Gastrocnemius medialis (tissue), 4 donors: Measurements from ENCODE around the gene ERRFI1. TPM values are rescaled to one million over a fixed set of nuclear protein-coding genes. Genes with fewer than 3 reads are reported as not detected.

Experiments
- ATAC-seq, 2 donors: fragments of 150-250 bp; one replicate each; pipeline ENCODE4 v1.9.1; 2016
- DNase-seq, 2 donors: peaks; one replicate each; pipeline ENCODE4 v3.0.0-alpha.2; 2019
- H3K27ac ChIP-seq, 4 donors: fragments of 200-600 bp; sonication (generic); 1 replicate in 1 of 4; 2 replicates in 3 of 4; pipeline ENCODE4 v1.5.1; 2016 to 2018; ENCODE audit warnings: mild to moderate bottlenecking in 2 of 4, moderate library complexity in 1 of 4
- H3K27me3 ChIP-seq, 3 donors: fragments of 200-600 bp; sonication (generic) in 2 of 3; 1 replicate in 1 of 3; 2 replicates in 2 of 3; pipeline versions ENCODE4 v1.5.1 to v1.6.0; 2016 to 2019; ENCODE audit warnings: mild to moderate bottlenecking in 1 of 3, moderate library complexity in 1 of 3
- H3K36me3 ChIP-seq, 2 donors: fragments of 200-600 bp; sonication (generic) in 1 of 2; one replicate each; pipeline ENCODE4 v1.5.1; 2017 to 2018
- H3K4me1 ChIP-seq, 2 donors: fragments of 200-600 bp; sonication (generic) in 1 of 2; one replicate each; pipeline ENCODE4 v1.5.1; 2016 to 2017; ENCODE audit warnings: mild to moderate bottlenecking in 2 of 2
- H3K4me3 ChIP-seq, 4 donors: fragments of 200-600 bp; sonication (generic) in 3 of 4; 1 replicate in 1 of 4; 2 replicates in 3 of 4; pipeline ENCODE4 v1.5.1; 2016 to 2019; ENCODE audit warnings: mild to moderate bottlenecking in 2 of 4
- H3K9me3 ChIP-seq, 3 donors: fragments of 200-600 bp; sonication (generic) in 2 of 3; 1 replicate in 1 of 3; 2 replicates in 2 of 3; pipeline ENCODE4 v1.5.1; 2016 to 2019
- POLR2A ChIP-seq, 2 donors: fragments of 450-650 bp; IDR thresholded peaks; one replicate each; pipeline ENCODE4 v1.6.1; 2017; ENCODE audit warnings: antibody characterized with exemption in 2 of 2, mild to moderate bottlenecking in 2 of 2, moderate library complexity in 2 of 2
- in situ Hi-C, 4 donors: fragments of 200-750 bp; cut with MboI; loops; one replicate each; pipeline versions ENCODE4 v1.15.0 to v1.8.0; 2017; ENCODE audit warnings: low sequenced_read_pairs in 4 of 4
- intact Hi-C: fragments of 100-400 bp; cut with DNase I; formaldehyde crosslinking; loops from one replicate; pipeline ENCODE4 v1.15.1; 2023; ENCODE audit warnings: low total_unique reads
- total RNA-seq, 4 donors: library from RNA; depleted of rRNA; stranded (reverse); fragments of >200 nt; gene quantifications; one replicate each; pipeline versions ENCODE4 v1.1.0 to v1.2.3, GENCODE V29; 2016
- TF ChIP-seq, protein P1 (sequence below), 5 experiments: fragments of 450-650 bp in 3 of 5; fragments of 200-600 bp in 2 of 5; sonication (generic) in 2 of 5; IDR thresholded peaks in 4 of 5; conservative IDR thresholded peaks in 1 of 5; 1 replicate in 4 of 5; 2 replicates in 1 of 5; pipeline ENCODE4 v1.5.1; 2016 to 2019; ENCODE audit warnings: antibody characterized with exemption in 5 of 5, mild to moderate bottlenecking in 3 of 5, moderate library complexity in 3 of 5

ERRFI1 gene
- total RNA-seq, 4 donors from 2014 or later: 184 to 644 (median 448) TPM

DNA sequence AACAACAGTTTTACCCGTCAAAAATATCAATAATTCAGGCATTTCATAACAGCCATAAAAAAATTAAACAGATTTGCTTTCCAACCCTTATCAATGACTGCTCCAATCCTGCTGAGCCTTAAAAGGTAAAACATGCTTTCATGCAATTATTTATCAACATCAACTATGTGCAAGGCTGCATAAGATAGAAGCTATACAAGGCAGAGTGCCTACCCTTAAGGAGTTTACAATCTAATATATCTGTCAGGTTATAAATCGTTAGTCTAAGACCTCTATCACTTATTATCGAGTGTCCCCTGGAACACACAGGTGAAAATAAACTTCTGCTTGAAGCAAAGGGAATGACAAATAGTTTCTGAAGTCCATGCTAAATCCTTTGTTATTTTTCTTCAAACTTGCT lies 1.8 kb downstream of the ERRFI1 start:
- TF ChIP-seq, protein P1, sequence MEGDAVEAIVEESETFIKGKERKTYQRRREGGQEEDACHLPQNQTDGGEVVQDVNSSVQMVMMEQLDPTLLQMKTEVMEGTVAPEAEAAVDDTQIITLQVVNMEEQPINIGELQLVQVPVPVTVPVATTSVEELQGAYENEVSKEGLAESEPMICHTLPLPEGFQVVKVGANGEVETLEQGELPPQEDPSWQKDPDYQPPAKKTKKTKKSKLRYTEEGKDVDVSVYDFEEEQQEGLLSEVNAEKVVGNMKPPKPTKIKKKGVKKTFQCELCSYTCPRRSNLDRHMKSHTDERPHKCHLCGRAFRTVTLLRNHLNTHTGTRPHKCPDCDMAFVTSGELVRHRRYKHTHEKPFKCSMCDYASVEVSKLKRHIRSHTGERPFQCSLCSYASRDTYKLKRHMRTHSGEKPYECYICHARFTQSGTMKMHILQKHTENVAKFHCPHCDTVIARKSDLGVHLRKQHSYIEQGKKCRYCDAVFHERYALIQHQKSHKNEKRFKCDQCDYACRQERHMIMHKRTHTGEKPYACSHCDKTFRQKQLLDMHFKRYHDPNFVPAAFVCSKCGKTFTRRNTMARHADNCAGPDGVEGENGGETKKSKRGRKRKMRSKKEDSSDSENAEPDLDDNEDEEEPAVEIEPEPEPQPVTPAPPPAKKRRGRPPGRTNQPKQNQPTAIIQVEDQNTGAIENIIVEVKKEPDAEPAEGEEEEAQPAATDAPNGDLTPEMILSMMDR (IDR thresholded peaks at IDR 0.05 in 4 of 5, conservative IDR thresholded peaks at IDR 0.05 in 1 of 5): no peak
- TF ChIP-seq POLR2A (IDR thresholded peaks at IDR 0.05): no peak
- Histone ChIP-seq H3K4me3 (peak overlapping the region; percentile 67 to 96 (median 81)), H3K36me3 (peaks cover 0 to 9% of the 10 kb centered on the region in 2 donors), H3K27ac (peak overlapping the region; percentile 29 to 94 (median 85)), H3K9me3 (no peaks in the 10 kb centered on the region), H3K4me1 (peaks cover 59 to 70% of the 10 kb centered on the region in 2 donors), H3K27me3 (no peaks in the 10 kb centered on the region)
- in situ Hi-C loops (loop anchor here in 1 of 4 donors (5.0 kb wide), 1 partner anchor 42 kb away; no protein-coding TSS in a partner anchor), intact Hi-C loops (no loop called here)
- no peak for DNase-seq
- no peak for ATAC-seq

DNA sequence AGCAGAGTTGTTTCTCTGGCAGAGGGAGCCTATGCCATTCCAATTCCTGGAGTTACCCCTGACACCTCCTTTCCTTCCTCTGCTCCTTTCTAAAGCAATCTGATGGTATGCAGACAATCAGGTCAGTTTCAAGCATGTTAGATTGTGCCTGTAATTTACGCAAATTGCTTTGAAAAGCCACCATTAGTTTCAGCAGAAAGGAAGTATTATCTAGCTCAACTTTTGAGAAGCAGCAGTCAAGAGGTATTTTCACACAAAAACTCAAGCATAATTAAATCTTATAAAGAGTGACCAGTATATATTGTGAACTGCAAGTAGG lies 2.2 kb downstream of the ERRFI1 start:
- no peak for ATAC-seq
- peak overlapping the region; percentile 67 to 96 (median 81) for H3K4me3 ChIP-seq

DNA sequence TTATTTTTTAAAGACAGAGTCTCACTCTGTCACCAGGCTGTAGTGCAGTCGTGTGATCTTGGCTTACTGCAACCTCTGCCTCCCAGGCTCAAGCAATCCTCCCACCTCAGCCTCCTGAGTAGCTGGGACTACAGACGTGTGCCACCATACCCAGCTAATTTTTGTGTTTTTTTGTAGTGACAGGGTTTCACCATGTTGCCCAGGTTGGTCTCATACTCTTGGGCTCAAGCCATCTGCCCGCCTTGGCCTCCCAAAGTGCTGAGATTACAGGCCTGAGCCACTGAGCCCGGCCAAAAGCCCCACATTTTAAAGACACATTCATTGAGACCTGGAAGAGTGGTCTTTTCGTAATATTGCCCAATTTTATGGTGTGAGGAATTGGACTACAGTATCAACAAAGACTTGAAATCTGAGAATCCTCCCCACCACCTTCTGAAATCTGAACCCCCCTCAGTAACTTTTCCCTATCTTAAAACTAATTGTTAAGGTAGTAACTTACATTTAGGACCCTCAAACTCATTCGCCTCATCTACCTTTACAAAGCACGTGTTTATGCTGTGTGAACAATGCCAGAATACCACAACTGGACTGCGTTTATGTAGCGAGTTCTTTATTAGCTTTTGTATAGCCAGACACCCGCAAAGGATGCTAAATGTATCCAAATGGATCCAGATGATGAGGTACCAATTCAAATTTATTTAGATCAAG lies 2.7 kb downstream of the ERRFI1 start:
- H3K36me3 ChIP-seq: peaks cover 0 to 9% of the 10 kb centered on the region in 2 donors
- H3K4me1 ChIP-seq: peaks cover 67 to 77% of the 10 kb centered on the region in 2 donors
- intact Hi-C loops: no loop called here
- H3K4me3 ChIP-seq: peak overlapping the region; percentile 67 to 96 (median 81)
- ATAC-seq (no peak), DNase-seq (no peak)
- peak overlapping the region; percentile 29 to 94 (median 85) for H3K27ac ChIP-seq
- H3K27me3 ChIP-seq: no peaks in the 10 kb centered on the region
- TF ChIP-seq POLR2A (IDR thresholded peaks at IDR 0.05): no peak
- TF ChIP-seq, protein P1 (IDR thresholded peaks at IDR 0.05 in 4 of 5, conservative IDR thresholded peaks at IDR 0.05 in 1 of 5): no peak
- no peaks in the 10 kb centered on the region for H3K9me3 ChIP-seq
- in situ Hi-C loops: loop anchor here in 1 of 4 donors (5.0 kb wide), 1 partner anchor 41 kb away; no protein-coding TSS in a partner anchor

More for the DNA sequence above, 2.2 kb downstream of the ERRFI1 start:
- Histone ChIP-seq H3K4me1 (peaks cover 63 to 74% of the 10 kb centered on the region in 2 donors), H3K27ac (peak overlapping the region; percentile 29 to 94 (median 85)), H3K36me3 (peaks cover 0 to 9% of the 10 kb centered on the region in 2 donors), H3K27me3 (no peaks in the 10 kb centered on the region), H3K9me3 (no peaks in the 10 kb centered on the region)
- no peak for TF ChIP-seq POLR2A (IDR thresholded peaks at IDR 0.05)
- TF ChIP-seq, protein P1 (IDR thresholded peaks at IDR 0.05 in 4 of 5, conservative IDR thresholded peaks at IDR 0.05 in 1 of 5): no peak
- no peak for DNase-seq
- in situ Hi-C loops: loop anchor here in 1 of 4 donors (5.0 kb wide), 1 partner anchor 42 kb away; no protein-coding TSS in a partner anchor
- intact Hi-C loops: no loop called here

DNA sequence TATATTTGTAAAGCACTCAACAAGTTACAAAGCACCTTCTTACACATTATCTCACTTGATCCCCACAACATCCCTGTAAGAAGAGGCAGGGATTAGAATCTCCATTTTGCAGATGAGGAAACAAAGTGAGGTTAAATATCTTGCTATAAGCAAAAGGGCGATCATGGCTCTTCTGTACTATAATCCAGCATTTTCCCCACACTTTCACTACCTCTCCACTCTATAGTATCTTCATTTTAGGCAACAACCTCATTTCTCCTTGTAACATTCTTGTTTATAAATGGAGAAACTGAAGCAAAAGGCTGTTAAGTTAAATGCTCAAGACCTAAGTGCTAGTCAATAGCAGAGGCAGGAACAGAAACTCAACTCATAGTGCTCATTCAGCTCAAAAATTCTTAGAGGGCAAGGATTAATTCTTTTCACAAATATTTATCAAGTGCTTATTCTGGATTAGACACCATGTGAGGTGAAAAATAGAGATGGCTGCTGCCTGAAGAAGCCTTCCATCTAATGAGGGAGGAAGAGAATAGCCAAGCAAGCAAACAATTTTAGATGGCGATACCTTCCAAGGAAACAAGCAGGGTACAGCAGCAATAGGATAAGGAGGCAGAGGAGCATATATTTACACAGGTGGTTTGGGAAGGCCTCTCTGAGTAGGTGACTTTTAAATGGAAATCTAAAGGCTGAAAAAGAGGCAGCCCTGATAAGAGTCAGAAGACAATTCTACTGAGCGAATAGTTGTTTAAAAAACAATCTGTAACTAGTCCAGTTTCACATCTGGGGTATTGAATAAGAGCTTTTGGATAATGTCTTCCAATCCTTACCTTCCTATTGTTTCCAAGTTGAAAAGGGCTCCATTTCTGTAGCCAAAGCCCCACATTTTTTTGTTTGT lies 3.5 kb downstream of the ERRFI1 start:
- intact Hi-C loops: no loop called here

More for the DNA sequence above, 3.5 kb downstream of the ERRFI1 start:
- Histone ChIP-seq H3K36me3 (peaks cover 0 to 9% of the 10 kb centered on the region in 2 donors), H3K4me3 (peak overlapping the region; percentile 67 to 96 (median 81)), H3K27ac (peak overlapping the region; percentile 29 to 94 (median 85)), H3K9me3 (no peaks in the 10 kb centered on the region), H3K4me1 (peaks cover 73 to 77% of the 10 kb centered on the region in 2 donors), H3K27me3 (no peaks in the 10 kb centered on the region)
- in situ Hi-C loops: loop anchor here in 1 of 4 donors (5.0 kb wide), 1 partner anchor 40 kb away; no protein-coding TSS in a partner anchor
- no peak for TF ChIP-seq POLR2A (IDR thresholded peaks at IDR 0.05)
- TF ChIP-seq, protein P1 (IDR thresholded peaks at IDR 0.05 in 4 of 5, conservative IDR thresholded peaks at IDR 0.05 in 1 of 5): no peak
- no peak for DNase-seq
- no peak for ATAC-seq
